Measurements from ENCODE around the gene PRR7.
A peak's percentile ranks its signal among the peaks of the same experiment; 100 is the strongest.

The PRR7 gene

GRCh38 chr5:177425196-177425800 lies 21.3 kb upstream of the PRR7 start:
- no peak for DNase-seq

GRCh38 chr5:177425801-177426565 lies 20.6 kb upstream of the PRR7 start:
- peak; percentile 100 for DNase-seq

GRCh38 chr5:177426566-177427210 lies 19.9 kb upstream of the PRR7 start, which contains the start of gene GRK6:
TSS of gene GRK6 (plus strand) at chr5:177426676. CDS start at chr5:177426846, 170 bp downstream.
- peak; percentile 68 for DNase-seq

DNA sequence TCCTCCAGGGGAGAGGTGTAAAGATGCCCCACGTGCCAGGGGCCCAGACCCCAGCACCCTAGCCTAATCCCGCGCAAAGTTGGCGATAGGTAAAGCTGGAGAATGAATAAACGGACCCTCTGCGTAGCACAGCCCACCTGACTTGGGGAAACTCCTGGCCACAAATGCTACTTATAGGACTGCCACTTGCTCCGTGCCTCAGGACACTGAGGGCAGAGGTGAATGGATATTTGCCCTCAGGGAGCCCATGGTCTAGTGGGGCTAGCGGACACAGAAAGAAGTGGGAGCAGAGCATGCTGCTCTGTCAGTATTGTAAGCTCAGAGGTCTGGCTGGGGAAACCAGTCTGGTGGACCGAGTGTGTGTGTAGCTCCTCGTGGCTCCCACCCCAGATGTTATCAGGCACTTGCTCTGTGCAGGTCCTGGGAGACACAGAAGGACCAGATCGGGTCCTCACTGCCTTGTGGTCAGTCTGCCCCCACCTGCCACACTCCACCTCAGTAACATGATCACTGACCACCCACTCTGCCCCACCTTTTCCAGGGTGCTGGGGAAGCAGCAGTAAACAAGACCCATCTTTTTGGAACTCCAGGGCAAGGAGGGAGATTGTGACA lies 19.3 kb upstream of the PRR7 start:
- no peak for DNase-seq

DNA sequence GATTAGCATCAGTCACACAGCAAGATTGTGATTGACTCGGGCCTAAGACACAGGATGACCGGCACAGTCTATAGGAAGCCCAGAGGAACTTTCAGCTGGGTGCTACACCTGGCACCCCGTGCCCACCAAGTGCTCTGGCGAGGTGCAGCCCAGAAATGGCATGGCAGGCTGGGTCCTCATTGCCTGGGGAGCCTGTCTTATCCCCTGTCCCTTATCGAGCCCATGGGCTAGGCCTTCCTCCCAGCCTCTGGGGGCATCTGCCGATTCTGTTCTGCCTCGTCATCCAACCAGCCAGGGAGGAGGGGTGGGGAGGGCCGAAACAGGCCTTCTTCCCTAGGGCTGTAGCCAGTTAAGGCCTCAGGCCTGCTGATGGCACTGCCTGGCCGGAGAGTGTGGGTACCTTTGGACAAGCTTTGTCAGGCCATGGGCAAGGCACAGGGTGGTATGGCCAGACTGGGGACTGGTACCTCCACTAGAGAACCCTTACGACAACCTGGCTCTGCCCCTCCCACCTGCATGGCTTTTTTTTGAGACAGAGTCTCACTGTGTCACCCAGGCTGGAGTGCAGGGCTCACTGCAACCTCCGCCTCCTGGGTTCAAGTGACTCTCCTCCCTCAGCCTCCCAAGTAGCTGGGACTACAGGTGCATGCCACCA lies 18.6 kb upstream of the PRR7 start:
- DNase-seq, result peak; percentile 34

DNA sequence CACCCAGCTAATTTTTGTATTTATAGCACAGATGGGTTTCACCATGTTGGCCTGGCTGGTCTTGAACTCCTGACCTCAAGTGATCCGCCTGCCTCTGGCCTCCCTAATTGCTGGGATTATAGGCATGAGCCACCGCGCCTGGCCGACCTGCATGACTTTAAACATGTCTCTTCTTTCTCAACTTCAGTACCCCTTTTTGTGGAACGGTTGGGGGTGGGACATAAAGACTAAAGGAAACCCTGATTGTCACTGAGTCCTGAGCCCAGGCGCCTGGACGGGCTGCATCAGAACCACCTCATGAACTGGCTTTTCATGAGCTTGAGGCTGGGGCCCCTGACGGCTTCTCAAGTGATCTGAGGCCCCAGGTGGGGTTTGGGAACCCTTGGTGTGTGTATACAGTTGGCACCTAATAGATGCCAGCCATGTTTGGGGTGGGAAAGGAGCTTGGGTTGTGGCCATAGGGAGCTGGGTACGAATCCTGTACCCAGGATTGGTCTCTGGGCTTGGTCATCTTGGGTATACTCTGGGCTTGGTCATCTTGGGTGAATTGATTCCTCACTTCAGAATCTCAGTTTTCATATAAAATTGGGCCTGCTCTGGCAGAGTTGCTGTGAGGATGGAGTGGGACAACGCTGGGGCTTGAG lies 17.9 kb upstream of the PRR7 start:
- no peak for DNase-seq

DNA sequence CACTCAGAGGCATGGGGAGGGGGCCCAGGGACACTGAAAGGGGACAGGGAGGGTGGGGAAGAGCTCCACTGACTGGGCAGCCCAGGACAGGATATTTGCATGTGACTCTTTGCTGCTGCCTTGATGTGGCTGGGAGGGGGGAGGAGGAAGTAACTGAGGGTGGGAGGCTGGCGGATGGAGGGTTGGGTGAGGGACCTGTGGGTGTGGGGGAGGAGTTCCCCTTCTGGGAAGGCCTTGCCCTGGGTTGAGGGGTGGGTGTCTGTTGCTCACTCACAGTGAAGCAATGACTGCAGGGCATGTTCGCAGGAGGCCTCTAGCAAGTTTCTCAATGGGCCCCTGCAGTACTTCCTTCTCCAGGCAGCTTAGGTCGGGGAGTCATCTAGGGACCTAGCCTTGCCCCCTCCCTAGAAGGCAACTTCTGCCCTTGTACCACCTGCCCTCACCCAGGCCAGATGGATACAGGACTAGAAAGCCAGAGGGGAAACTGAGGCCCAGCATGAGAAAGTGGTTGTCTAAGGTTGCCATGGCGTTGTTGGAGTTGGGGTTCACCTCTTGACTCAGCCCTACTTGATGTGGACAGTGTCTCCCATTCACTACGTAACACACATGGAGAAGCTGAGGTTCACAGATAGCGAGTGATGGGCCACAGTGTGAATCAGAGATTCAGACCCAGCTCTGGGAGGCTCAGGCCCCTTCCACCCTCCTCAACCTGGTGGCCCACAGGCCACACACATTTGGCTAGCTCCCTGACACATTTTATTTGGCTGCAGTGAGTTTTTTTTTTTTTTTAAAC lies 17.2 kb upstream of the PRR7 start:
- peak; percentile 87 for DNase-seq

DNA sequence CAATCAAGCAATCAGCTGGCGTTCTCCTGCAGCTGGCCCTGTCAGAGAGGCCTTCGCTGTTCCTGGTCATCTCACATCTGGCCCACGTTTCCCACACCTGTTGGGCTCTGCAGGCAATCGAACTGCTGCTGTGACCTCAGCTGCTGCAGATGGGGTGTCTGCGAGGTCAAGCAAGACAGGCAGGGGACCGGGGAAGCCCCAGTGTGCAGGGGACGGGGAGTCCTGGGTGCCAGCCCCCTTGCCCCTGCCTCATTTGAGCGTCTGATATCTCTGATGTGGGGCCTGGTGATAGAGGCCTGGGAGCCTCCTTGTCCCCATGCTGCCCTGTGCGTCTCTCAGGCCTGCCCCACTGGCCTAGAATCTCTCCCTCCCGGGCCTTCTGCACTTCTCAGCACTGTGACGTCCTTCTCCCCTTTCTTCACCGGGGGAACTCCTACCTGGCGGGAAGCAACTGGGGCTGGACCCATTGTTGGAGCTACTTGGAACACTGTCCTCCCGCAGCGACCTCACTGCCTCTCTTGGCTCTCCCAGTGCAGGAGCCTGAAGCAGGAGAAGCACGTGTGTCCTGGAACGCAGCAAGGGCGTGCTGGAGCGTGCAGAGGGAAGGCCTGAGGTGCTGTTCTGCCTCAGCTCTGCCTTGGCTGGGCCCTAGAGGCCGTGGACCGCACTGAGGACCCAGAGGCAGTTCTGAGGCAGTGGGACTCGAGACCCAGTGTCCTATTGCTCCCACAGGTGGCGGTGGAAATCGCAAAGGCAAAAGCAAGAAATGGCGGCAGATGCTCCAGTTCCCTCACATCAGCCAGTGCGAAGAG lies 16.3 kb upstream of the PRR7 start:
- DNase-seq, result no peak

DNA sequence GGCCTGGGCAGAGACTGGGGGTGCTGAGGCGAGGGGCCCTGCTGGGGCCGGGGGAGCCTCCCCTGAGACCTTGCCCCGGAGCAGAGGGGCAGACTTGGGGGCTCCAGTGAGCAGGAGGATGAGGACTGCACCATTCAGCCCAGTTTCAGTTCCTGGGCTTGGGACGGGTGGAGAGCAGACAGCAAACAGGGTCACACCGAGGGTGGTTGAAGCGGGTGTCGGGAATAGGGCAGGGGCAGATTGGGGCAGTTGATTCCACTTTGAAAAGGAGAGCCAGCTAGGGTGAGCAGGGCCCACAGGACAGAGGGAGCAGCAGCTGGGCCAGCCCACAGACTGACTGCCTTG lies 15.7 kb upstream of the PRR7 start:
- DNase-seq, result no peak

- DNase-seq, result peak; percentile 58
These were observed 15.1 kb upstream of the PRR7 start for GRCh38 chr5:177431317-177432142.

DNA sequence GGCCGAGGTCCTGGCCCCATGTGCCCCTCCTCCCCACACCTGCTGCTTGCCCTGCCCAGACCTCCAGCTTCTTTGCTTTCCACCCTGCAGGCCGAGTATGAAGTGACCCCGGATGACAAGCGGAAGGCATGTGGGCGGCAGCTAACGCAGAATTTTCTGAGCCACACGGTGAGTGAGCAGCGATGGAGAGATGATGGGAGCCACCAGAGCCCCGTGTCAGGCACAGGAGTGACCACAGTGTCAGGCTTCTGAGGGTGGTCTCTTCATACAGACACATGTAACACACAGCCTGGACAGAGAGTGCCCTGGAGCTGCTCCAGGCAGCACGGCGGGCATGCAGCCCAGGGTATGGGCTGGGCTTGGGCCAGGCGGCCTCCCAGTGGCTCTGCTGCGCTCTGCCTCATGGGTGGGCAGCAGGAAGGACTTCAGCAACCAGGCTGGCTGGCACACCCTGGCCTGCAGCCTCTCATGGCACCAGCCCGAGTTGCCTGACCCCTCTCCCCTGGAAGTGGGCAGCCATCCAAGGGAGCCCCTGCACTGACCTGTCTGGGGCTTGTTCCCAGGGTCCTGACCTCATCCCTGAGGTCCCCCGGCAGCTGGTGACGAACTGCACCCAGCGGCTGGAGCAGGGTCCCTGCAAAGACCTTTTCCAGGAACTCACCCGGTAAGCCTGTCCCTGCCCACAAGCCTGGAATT lies 14.3 kb upstream of the PRR7 start:
- DNase-seq, result peak; percentile 54

DNA sequence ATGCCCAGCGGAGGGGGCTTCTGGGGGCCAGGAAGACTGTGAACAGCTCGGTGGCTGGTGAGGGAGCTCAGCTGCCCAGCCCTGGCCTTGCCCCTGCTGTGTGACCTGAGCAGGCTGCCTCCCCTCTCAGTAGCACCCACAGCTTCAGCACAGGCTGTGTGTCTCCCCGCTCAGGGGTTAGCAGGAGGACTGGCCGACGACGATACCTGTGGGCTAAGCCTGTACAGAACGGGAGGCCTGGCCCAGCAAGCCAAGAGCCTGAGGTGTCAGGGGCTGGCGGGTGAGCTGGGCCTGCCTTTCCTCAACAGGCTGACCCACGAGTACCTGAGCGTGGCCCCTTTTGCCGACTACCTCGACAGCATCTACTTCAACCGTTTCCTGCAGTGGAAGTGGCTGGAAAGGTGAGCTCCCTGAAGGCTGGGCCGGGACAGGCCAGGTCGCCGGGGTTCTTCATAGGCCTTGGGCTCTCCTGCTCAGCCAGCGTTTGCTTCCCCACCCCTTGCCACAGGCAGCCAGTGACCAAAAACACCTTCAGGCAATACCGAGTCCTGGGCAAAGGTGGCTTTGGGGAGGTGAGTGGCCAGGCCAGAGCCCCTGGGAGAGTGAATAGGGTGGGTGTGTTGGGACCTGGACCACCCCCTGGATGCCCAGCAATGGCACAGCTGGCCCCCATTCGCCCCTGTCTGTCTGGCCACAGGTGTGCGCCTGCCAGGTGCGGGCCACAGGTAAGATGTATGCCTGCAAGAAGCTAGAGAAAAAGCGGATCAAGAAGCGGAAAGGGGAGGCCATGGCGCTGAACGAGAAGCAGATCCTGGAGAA lies 13.6 kb upstream of the PRR7 start:
- no peak for DNase-seq

GRCh38 chr5:177433658-177434217 lies 12.9 kb upstream of the PRR7 start:
- DNase-seq, result no peak

DNA sequence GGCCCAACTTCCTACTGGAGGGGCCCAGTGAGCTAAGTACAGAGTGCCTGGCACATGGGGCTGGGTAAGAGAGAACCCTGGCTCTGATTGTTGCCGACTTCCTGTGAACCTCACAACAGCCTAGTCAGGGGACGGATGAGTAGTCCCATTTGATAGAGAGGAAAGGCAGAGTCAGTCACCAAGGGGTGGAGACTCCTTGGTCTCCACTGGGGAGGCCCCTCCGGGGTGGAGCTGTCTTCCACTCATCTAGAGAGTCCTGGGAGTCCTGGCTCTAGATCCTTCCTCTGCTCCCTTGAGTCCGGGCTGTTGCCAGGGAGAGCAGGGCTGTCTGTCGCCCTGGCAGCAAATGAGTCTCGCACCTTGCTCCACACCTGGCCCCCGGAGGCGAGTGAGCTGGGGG lies 12.2 kb upstream of the PRR7 start:
- DNase-seq, result peak; percentile 65

DNA sequence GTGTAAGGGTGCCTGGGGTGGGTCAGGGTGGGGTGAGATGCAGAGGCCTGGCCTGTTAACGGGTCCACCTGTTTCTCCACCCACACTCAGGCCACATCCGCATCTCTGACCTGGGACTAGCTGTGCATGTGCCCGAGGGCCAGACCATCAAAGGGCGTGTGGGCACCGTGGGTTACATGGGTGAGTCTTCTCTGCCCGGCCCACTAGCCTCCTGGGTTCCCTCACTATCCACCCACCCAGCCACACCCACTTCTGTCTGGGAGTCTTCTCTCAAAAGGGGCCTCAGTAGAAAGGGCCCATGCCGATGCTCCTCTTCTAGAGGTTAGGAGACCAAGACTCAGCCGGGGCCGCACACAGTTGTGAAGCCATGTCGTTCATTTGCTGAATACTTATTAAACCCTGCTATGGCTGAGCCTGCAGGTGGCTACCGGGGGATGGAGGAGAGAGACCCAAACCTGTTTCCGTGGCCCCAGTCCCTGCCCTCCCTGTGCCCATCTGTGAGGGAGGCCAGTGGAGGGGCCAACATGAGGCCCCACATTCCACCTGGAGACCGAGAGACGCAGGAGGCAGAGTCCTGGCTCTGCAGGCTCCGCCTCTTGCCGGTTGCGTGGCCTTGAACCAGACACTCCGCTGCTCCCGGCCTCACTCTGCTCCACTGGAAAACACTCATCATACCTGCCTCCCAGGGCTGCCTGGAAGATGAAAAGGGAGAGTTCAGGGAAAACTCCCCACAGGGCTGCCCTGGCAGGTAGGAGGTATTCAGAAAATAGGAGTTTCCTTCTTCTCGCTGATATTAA lies 11.5 kb upstream of the PRR7 start:
- DNase-seq, result no peak

- no peak for DNase-seq
These were observed 10.6 kb upstream of the PRR7 start for GRCh38 chr5:177435847-177436536.

DNA sequence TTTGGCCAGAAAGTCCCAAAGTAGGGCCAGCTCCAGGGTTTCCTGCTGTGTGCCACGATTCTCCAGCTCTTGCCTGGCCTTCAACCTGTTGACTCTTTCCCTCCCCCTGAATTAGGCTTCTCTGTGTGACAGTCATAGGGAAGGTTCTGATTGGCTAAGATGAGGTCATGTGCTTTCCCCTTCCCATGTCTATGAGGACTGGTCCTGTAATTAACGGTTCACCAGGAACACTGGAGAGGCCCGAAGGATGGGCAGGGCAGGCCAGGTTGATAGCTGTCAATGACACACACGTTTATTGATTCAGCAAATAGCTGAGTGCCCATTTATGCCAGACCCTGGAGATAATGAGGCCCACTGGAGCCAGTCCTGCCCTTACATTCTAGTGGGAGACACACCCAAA lies 9.0 kb upstream of the PRR7 start:
- DNase-seq, result no peak

All from activated naive CD4-positive, alpha-beta T cell treated with anti-CD3 and anti-CD28 coated beads, Interleukin-2, amount 50 U/mL, for 16 hours (primary cell).